Naive B cell (primary cell): ENCODE data around the gene PFKFB4. TPM values are rescaled to one million over a fixed set of nuclear protein-coding genes. Genes with fewer than 3 reads are reported as not detected.
"Not testable (repeated sequence)": the region's sequence is repeated elsewhere in the genome, so short reads cannot be mapped to it uniquely, and the experiment has no call there.

Experiments
- ATAC-seq, 2 donors: fragments of 150-1000 bp; cut with Tn5 transposase; 2 replicates each; pipeline ENCODE4 v1.10.0; 2021; ENCODE audit warnings: low read depth in 2 of 2, mild to moderate bottlenecking in 2 of 2, moderate library complexity in 2 of 2
- DNase-seq: peaks from one replicate; pipeline ENCODE4 v3.0.0; 2022
- H3K27ac Mint-ChIP-seq, 6 donors: one replicate each; pipeline ENCODE4 v1.8.0; 2020 to 2022; ENCODE audit warnings: mild to moderate bottlenecking in 6 of 6, mixed read lengths in 6 of 6, moderate library complexity in 5 of 6, inconsistent platforms in 2 of 6
- H3K27me3 Mint-ChIP-seq, 3 donors: one replicate each; pipeline ENCODE4 v1.8.0; 2021 to 2022; ENCODE audit warnings: mixed read lengths in 3 of 3, mild to moderate bottlenecking in 1 of 3
- H3K36me3 Mint-ChIP-seq, 2 donors: one replicate each; pipeline ENCODE4 v1.8.0; 2020 to 2022; ENCODE audit warnings: mixed read lengths in 2 of 2, inconsistent platforms in 1 of 2, mild to moderate bottlenecking in 1 of 2
- H3K4me1 Mint-ChIP-seq, 3 donors: one replicate each; pipeline ENCODE4 v1.8.0; 2020 to 2022; ENCODE audit warnings: mixed read lengths in 3 of 3, inconsistent platforms in 1 of 3, mild to moderate bottlenecking in 1 of 3, moderate library complexity in 1 of 3
- H3K4me3 Mint-ChIP-seq, 8 donors: one replicate each; pipeline ENCODE4 v1.8.0; 2020 to 2022; ENCODE audit warnings: mild to moderate bottlenecking in 8 of 8, mixed read lengths in 8 of 8, moderate library complexity in 8 of 8, inconsistent platforms in 2 of 8
- H3K9me3 Mint-ChIP-seq, 7 donors: one replicate each; pipeline ENCODE4 v1.8.0; 2020 to 2022; ENCODE audit warnings: mixed read lengths in 7 of 7, mild to moderate bottlenecking in 5 of 7, inconsistent platforms in 2 of 7, moderate library complexity in 1 of 7
- polyA plus RNA-seq, 6 donors: library from polyadenylated mRNA; unstranded; fragments of 300-500 nt; fragmentation: Illumina TruSeq; gene quantifications; one replicate each; pipeline ENCODE4 v1.2.3, GENCODE V29; 2021; ENCODE audit warnings: low read depth in 6 of 6

PFKFB4 gene
- polyA plus RNA-seq, 6 donors from 2014 or later = 0.60 to 1.7 (median 0.73) TPM; not detected in 1

- Mint-ChIP-seq H3K9me3 (no peaks in the 10 kb centered on the region), H3K36me3 (no peaks in the 10 kb centered on the region), H3K27ac (no peak overlapping the region), H3K4me3 (no peak overlapping the region), H3K27me3 (no peaks in the 10 kb centered on the region), H3K4me1 (peaks cover 0 to 4% (median 0%) of the 10 kb centered on the region in 3 donors)
- DNase-seq (peak; percentile 69), ATAC-seq (peak; percentile 96 to 99)
Measured at GRCh38 chr3:48548729-48549705, 7.6 kb downstream of the PFKFB4 start.

- Mint-ChIP-seq H3K27me3 (peaks cover 0 to 4% (median under 1%) of the 10 kb centered on the region in 3 donors), H3K36me3 (no peaks in the 10 kb centered on the region), H3K4me1 (peaks cover 0 to 4% (median 0%) of the 10 kb centered on the region in 3 donors), H3K9me3 (no peaks in the 10 kb centered on the region), H3K4me3 (no peak overlapping the region), H3K27ac (no peak overlapping the region)
- ATAC-seq (no peak), DNase-seq (no peak)
Measured at GRCh38 chr3:48548126-48548525, 8.5 kb downstream of the PFKFB4 start.

- H3K27ac Mint-ChIP-seq = no peak overlapping the region
- ATAC-seq (no peak), DNase-seq (no peak)
- H3K27me3 Mint-ChIP-seq = peaks cover 0 to 7% (median 4%) of the 10 kb centered on the region in 3 donors
- H3K4me1 Mint-ChIP-seq = peaks cover 0 to 4% (median 0%) of the 10 kb centered on the region in 3 donors
- peaks cover 0 to 4% (median 0%) of the 10 kb centered on the region in 7 donors for H3K9me3 Mint-ChIP-seq
- no peak overlapping the region for H3K4me3 Mint-ChIP-seq
- peaks cover 0 to 5% of the 10 kb centered on the region in 2 donors for H3K36me3 Mint-ChIP-seq
Measured at GRCh38 chr3:48546203-48546829, 10.3 kb downstream of the PFKFB4 start.

GRCh38 chr3:48544141-48544540 lies 12.5 kb downstream of the PFKFB4 start:
- peaks cover 0 to 4% (median 0%) of the 10 kb centered on the region in 7 donors for H3K9me3 Mint-ChIP-seq
- peaks cover 0 to 5% of the 10 kb centered on the region in 2 donors for H3K36me3 Mint-ChIP-seq
- ATAC-seq = no peak
- H3K4me1 Mint-ChIP-seq = peaks cover 0 to 4% (median 0%) of the 10 kb centered on the region in 3 donors
- no peak overlapping the region for H3K4me3 Mint-ChIP-seq
- DNase-seq = no peak
- H3K27me3 Mint-ChIP-seq = peaks cover 0 to 7% (median 4%) of the 10 kb centered on the region in 3 donors
- H3K27ac Mint-ChIP-seq = peak overlapping the region in 1 of 6 donors; percentile 61

- H3K4me1 Mint-ChIP-seq = no peaks in the 10 kb centered on the region
- no peak for DNase-seq
- peaks cover 0 to 5% of the 10 kb centered on the region in 2 donors for H3K36me3 Mint-ChIP-seq
- H3K4me3 Mint-ChIP-seq = no peak overlapping the region
- no peak for ATAC-seq
- peaks cover 0 to 4% (median 0%) of the 10 kb centered on the region in 7 donors for H3K9me3 Mint-ChIP-seq
- no peak overlapping the region for H3K27ac Mint-ChIP-seq
- H3K27me3 Mint-ChIP-seq = peaks cover 0 to 7% (median 4%) of the 10 kb centered on the region in 3 donors
Measured at GRCh38 chr3:48543271-48543866, 13.2 kb downstream of the PFKFB4 start.

GRCh38 chr3:48538451-48538850 lies 18.2 kb downstream of the PFKFB4 start:
- peaks cover 0 to 7% (median 1%) of the 10 kb centered on the region in 3 donors for H3K27me3 Mint-ChIP-seq
- H3K27ac Mint-ChIP-seq = peak overlapping the region in 1 of 6 donors; percentile 22
- H3K4me3 Mint-ChIP-seq = no peak overlapping the region
- peaks cover 0 to 4% (median 0%) of the 10 kb centered on the region in 7 donors for H3K9me3 Mint-ChIP-seq
- no peaks in the 10 kb centered on the region for H3K4me1 Mint-ChIP-seq
- DNase-seq (no peak), ATAC-seq (no peak)
- peaks cover 0 to 5% of the 10 kb centered on the region in 2 donors for H3K36me3 Mint-ChIP-seq

GRCh38 chr3:48536785-48537184 lies 19.8 kb downstream of the PFKFB4 start:
- no peak for DNase-seq
- Mint-ChIP-seq H3K36me3 (no peaks in the 10 kb centered on the region), H3K9me3 (no peaks in the 10 kb centered on the region), H3K4me3 (no peak overlapping the region), H3K27ac (no peak overlapping the region), H3K27me3 (no peaks in the 10 kb centered on the region), H3K4me1 (no peaks in the 10 kb centered on the region)
- ATAC-seq = no peak

GRCh38 chr3:48536116-48536515 lies 20.5 kb downstream of the PFKFB4 start:
- H3K27ac Mint-ChIP-seq = peak overlapping the region in 1 of 6 donors; percentile 8
- H3K9me3 Mint-ChIP-seq = peaks cover 0 to 1% (median 0%) of the 10 kb centered on the region in 7 donors
- H3K4me3 Mint-ChIP-seq = no peak overlapping the region
- no peaks in the 10 kb centered on the region for H3K4me1 Mint-ChIP-seq
- no peak for ATAC-seq
- H3K27me3 Mint-ChIP-seq = no peaks in the 10 kb centered on the region
- DNase-seq = no peak
- no peaks in the 10 kb centered on the region for H3K36me3 Mint-ChIP-seq

GRCh38 chr3:48535578-48535977 lies 21.0 kb downstream of the PFKFB4 start:
- peaks cover 0 to 1% (median 0%) of the 10 kb centered on the region in 7 donors for H3K9me3 Mint-ChIP-seq
- H3K27me3 Mint-ChIP-seq = no peaks in the 10 kb centered on the region
- no peak for DNase-seq
- H3K4me3 Mint-ChIP-seq = no peak overlapping the region
- H3K27ac Mint-ChIP-seq = peak overlapping the region in 1 of 6 donors; percentile 8
- ATAC-seq = no peak
- H3K4me1 Mint-ChIP-seq = no peaks in the 10 kb centered on the region
- no peaks in the 10 kb centered on the region for H3K36me3 Mint-ChIP-seq

GRCh38 chr3:48532977-48533337 lies 23.6 kb downstream of the PFKFB4 start:
- no peak overlapping the region for H3K4me3 Mint-ChIP-seq
- peaks cover 0 to 1% (median 0%) of the 10 kb centered on the region in 7 donors for H3K9me3 Mint-ChIP-seq
- H3K27ac Mint-ChIP-seq = no peak overlapping the region
- no peak for ATAC-seq
- H3K36me3 Mint-ChIP-seq = no peaks in the 10 kb centered on the region
- H3K27me3 Mint-ChIP-seq = no peaks in the 10 kb centered on the region
- no peak for DNase-seq
- no peaks in the 10 kb centered on the region for H3K4me1 Mint-ChIP-seq

- ATAC-seq (no peak), DNase-seq (no peak)
- no peak overlapping the region for H3K27ac Mint-ChIP-seq
- H3K4me3 Mint-ChIP-seq = no peak overlapping the region
- no peaks in the 10 kb centered on the region for H3K27me3 Mint-ChIP-seq
- H3K9me3 Mint-ChIP-seq = peaks cover 0 to 1% (median 0%) of the 10 kb centered on the region in 7 donors
- H3K4me1 Mint-ChIP-seq = no peaks in the 10 kb centered on the region
- no peaks in the 10 kb centered on the region for H3K36me3 Mint-ChIP-seq
Measured at GRCh38 chr3:48532271-48532976, 24.2 kb downstream of the PFKFB4 start.

- not testable (repeated sequence) for H3K4me1 Mint-ChIP-seq, DNase-seq, H3K27ac Mint-ChIP-seq, ATAC-seq, H3K27me3 Mint-ChIP-seq, H3K36me3 Mint-ChIP-seq, H3K9me3 Mint-ChIP-seq, H3K4me3 Mint-ChIP-seq
Measured at GRCh38 chr3:48530701-48531100, 25.9 kb downstream of the PFKFB4 start.

GRCh38 chr3:48528754-48529153 lies 27.8 kb downstream of the PFKFB4 start:
- no peak for ATAC-seq
- no peak overlapping the region for H3K27ac Mint-ChIP-seq

More at GRCh38 chr3:48528754-48529153, 27.8 kb downstream of the PFKFB4 start:
- Mint-ChIP-seq H3K36me3 (no peaks in the 10 kb centered on the region), H3K4me3 (no peak overlapping the region), H3K4me1 (no peaks in the 10 kb centered on the region), H3K27me3 (no peaks in the 10 kb centered on the region), H3K9me3 (peaks cover 0 to 1% (median 0%) of the 10 kb centered on the region in 7 donors)
- DNase-seq = no peak
